ENCODE measurements around the gene COX6B2. TPM values are rescaled to one million over a fixed set of nuclear protein-coding genes. Genes with fewer than 3 reads are reported as not detected.
A peak's percentile ranks its signal among the peaks of the same experiment; 100 is the strongest.

The COX6B2 gene
- total and polyA plus RNA-seq, 2 of the 8 experiments (the other 6 are each of a cell fraction or from before 2014, with no cell fraction given): 4.9 to 6.4 TPM

DNA sequence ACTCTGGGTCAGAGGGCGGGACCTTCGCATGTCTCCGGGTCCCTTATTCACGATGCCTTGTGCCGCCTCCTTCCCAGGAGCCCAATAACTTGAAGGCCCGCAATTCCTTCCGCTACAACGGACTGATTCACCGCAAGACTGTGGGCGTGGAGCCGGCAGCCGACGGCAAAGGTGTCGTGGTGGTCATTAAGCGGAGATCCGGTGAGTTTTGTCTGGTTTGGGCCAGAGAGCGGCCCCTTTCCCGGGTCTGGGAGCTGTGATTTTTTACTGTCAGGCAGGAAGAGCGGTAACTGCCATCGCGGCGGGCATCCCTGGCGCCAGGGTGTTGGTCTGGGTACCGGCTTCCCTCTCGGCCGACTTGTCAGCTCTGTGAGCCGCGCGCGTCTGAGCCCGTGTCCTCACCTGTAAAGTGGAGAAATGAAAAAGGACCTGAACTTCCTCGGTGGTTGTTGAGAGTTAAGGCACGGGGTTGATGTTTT, 32.0 kb upstream of the COX6B2 start:
- H3K27ac ChIP-seq (ENCODE audit: low read depth, low read length): no peak overlapping the region
- peak overlapping the region; percentile 25 for H4K91ac ChIP-seq (replicated peaks; ENCODE audit: insufficient read length, low read length)
- H2BK120ac ChIP-seq (replicated peaks; ENCODE audit: low read depth, low read length): no peak overlapping the region
- POLR2A ChIA-PET (ENCODE audit: partially characterized antibody): interaction anchor here (0.7 to 26.7 kb wide), 18 partner anchors 10 to 268 kb away, joined by 3 to 874 read pairs (median 4); partner anchors contain the start of genes HSPBP1, IL11, KMT5C and TMEM190
- H3K27me3 ChIP-seq (replicated peaks in 1 of 4; ENCODE audit: control insufficient read depth in 3 of 4, extremely low read depth in 1 of 4, insufficient read depth in 3 of 4, low read length in 3 of 4): peaks cover 0 to 6% (median 3%) of the 10 kb centered on the region in 4 experiments; a peak in 3 of 7 replicates
- peaks cover 17 to 27% of the 10 kb centered on the region in 2 experiments; a peak in 3 of 4 replicates for H3K79me2 ChIP-seq (ENCODE audit: control insufficient read depth in 1 of 2, insufficient read depth in 2 of 2, low read length in 2 of 2)
- no peak overlapping the region for H2AFZ ChIP-seq (ENCODE audit: low read length)
- H2BK5ac ChIP-seq (ENCODE audit: low read depth, low read length): peak overlapping the region; percentile 85
- TF ChIP-seq SIN3A (conservative IDR thresholded peaks at IDR 0.05 in 1 of 2, IDR thresholded peaks at IDR 0.05 in 1 of 2; ENCODE audit: low read depth in 1 of 2, low read length in 2 of 2): 0 out of 4 replicates have a peak, but pooled peaks of 1 of the 2 experiments have one; percentile 37
- TF ChIP-seq CREB1 (IDR thresholded peaks at IDR 0.05): no peak
- peak overlapping the region; percentile 37 for H4K5ac ChIP-seq (ENCODE audit: insufficient read length, low read depth, low read length)
- DNase-seq (ENCODE audit: low read depth in 1 of 2, low spot score in 2 of 2) (no peak), FAIRE-seq (no peak)
- H3K9ac ChIP-seq (replicated peaks in 1 of 4; ENCODE audit: extremely low read depth in 1 of 4, low read depth in 3 of 4, low read length in 3 of 4): peak overlapping the region; percentile 65 to 92 (median 77)
- H3K4me1 ChIP-seq (replicated peaks in 1 of 4; ENCODE audit: control insufficient read depth in 3 of 4, insufficient read depth in 4 of 4, low read length in 3 of 4): peaks cover 0 to 50% (median 40%) of the 10 kb centered on the region in 4 experiments; a peak in 6 of 7 replicates
- H4K20me1 ChIP-seq (replicated peaks in 1 of 2; ENCODE audit: control insufficient read depth in 1 of 2, insufficient read depth in 2 of 2, low read length in 2 of 2): peaks cover 25 to 50% of the 10 kb centered on the region in 2 experiments
- CTCF ChIA-PET (ENCODE audit: partially characterized antibody): interaction anchor here (0.9 to 6.1 kb wide), 4 partner anchors 16 to 84 kb away, joined by 3 to 39 read pairs (median 8); no protein-coding TSS in a partner anchor
- peaks cover 23 to 35% (median 26%) of the 10 kb centered on the region in 4 experiments for H3K36me3 ChIP-seq (ENCODE audit: control insufficient read depth in 2 of 4, insufficient read depth in 4 of 4, low read length in 3 of 4)
- peak overlapping the region; percentile 87 to 95 for H3K4me2 ChIP-seq (ENCODE audit: insufficient read depth in 1 of 2, low read depth in 2 of 2, low read length in 2 of 2)
- peak overlapping the region; percentile 35 for H3K56ac ChIP-seq (replicated peaks; ENCODE audit: insufficient read length, low read depth, low read length)
- no peak overlapping the region for H3K18ac ChIP-seq (ENCODE audit: extremely low read depth, low read length)
- peaks cover 30% of the 10 kb centered on the region for H3K23me2 ChIP-seq (ENCODE audit: low read depth, low read length)
- no peak overlapping the region for H2BK15ac ChIP-seq (ENCODE audit: low read length)
- H3K4me3 ChIP-seq (ENCODE audit: extremely low read depth in 1 of 4, insufficient read depth in 2 of 4, low read depth in 3 of 4, low read length in 4 of 4): peak overlapping the region; percentile 89 to 97 (median 94)
- H3K9me3 ChIP-seq (ENCODE audit: insufficient read depth in 2 of 2, low read depth in 1 of 2, low read length in 1 of 2): no peaks in the 10 kb centered on the region
- H4K8ac ChIP-seq (ENCODE audit: extremely low read depth, insufficient read depth, low read length): no peak overlapping the region
- no peak overlapping the region for H3K4ac ChIP-seq (replicated peaks; ENCODE audit: insufficient read length, low read depth, low read length)
- H3K14ac ChIP-seq (ENCODE audit: insufficient read length): no peak overlapping the region
- no peak overlapping the region for H3K23ac ChIP-seq (ENCODE audit: insufficient read length)
- no peak overlapping the region for H2BK12ac ChIP-seq (ENCODE audit: low read depth, low read length)
- H3K79me1 ChIP-seq (ENCODE audit: low read depth, low read length): peaks cover 33% of the 10 kb centered on the region
- H2AK5ac ChIP-seq (ENCODE audit: low read depth, low read length): no peak overlapping the region
- no peak overlapping the region for H2BK20ac ChIP-seq (ENCODE audit: low read length)
- WGBS, 2 experiments (ENCODE audit: extremely low coverage in 1 of 2, insufficient coverage in 1 of 2, insufficient read length in 1 of 2, insufficient replicate concordance in 2 of 2, low coverage in 1 of 2, low lambda C conversion rate in 2 of 2, missing lambda C conversion rate in 1 of 2): 12% methylated on average over 33 of the region's 33 CpGs; no CpG with 5 or more reads in 1 of the 2 experiments

Data from H1 (cell line).